Parathyroid adenoma (tissue), 2 donors: Measurements from ENCODE around the gene ALK.

ENCODE experiments used
- H2AFZ ChIP-seq: fragments of 300-600 bp; sonication (generic); one replicate; pipeline ENCODE4 v1.7.0; 2017; ENCODE audit warnings: antibody characterized with exemption, mild to moderate bottlenecking
- H3K27ac ChIP-seq: fragments of 300-600 bp; sonication (generic); one replicate; pipeline ENCODE4 v1.7.0; 2017
- H3K27me3 ChIP-seq: fragments of 300-600 bp; sonication (generic); one replicate; pipeline ENCODE4 v1.7.0; 2017; ENCODE audit warnings: low read length; ENCODE audit not compliant: control insufficient read depth, insufficient read depth
- H3K36me3 ChIP-seq: fragments of 300-600 bp; sonication (generic); one replicate; pipeline ENCODE4 v1.7.0; 2017; ENCODE audit warnings: low read length; ENCODE audit not compliant: control insufficient read depth, insufficient read depth
- H3K4me1 ChIP-seq: fragments of 300-600 bp; sonication (generic); one replicate; pipeline ENCODE4 v1.7.0; 2017; ENCODE audit warnings: control low read depth
- H3K4me2 ChIP-seq: fragments of 300-600 bp; sonication (generic); one replicate; pipeline ENCODE4 v1.7.0; 2017; ENCODE audit warnings: low read length
- H3K4me3 ChIP-seq: fragments of 300-600 bp; sonication (generic); one replicate; pipeline ENCODE4 v1.7.0; 2017; ENCODE audit warnings: low read depth, low read length
- H3K79me2 ChIP-seq: fragments of 300-600 bp; sonication (generic); one replicate; pipeline ENCODE4 v1.7.0; 2017; ENCODE audit warnings: control low read depth
- H3K9ac ChIP-seq: fragments of 300-600 bp; sonication (generic); one replicate; pipeline ENCODE4 v1.7.0; 2017; ENCODE audit warnings: mild to moderate bottlenecking
- H3K9me3 ChIP-seq: fragments of 300-600 bp; sonication (generic); one replicate; pipeline ENCODE4 v1.7.0; 2017; ENCODE audit warnings: low read length; ENCODE audit not compliant: control insufficient read depth
- TF ChIP-seq, protein P1 (sequence below): fragments of 300-600 bp; sonication (generic); IDR thresholded peaks from one replicate; pipeline ENCODE4 v1.7.0; 2017; ENCODE audit warnings: antibody characterized with exemption, mild to moderate bottlenecking
- donor health status: primary hyperparathyroidism.

The ALK gene

DNA sequence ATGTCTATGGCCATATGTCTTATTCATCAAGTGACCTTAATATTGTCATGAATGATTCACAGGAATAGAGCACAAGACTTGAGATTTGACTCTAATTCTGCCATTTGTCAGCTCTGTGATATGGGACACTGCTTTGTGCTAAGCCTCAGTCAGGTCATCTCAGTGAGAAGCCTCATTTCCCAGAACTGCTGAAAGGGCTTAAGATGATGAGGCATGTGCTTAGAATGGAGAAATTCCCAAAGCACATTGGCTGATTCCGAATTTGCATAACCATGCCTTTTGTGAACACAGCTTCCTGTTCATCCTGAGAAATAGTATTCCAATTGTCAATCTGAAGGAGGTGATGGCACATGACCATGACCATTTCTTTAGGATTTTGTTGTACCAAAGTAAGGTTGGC is 218.1 kb downstream of the ALK start:
- H3K27ac ChIP-seq, result no peak overlapping the region
- H3K79me2 ChIP-seq, result no peaks in the 10 kb centered on the region
- no peak overlapping the region for H3K4me3 ChIP-seq
- H3K9ac ChIP-seq, result no peak overlapping the region
- H3K4me2 ChIP-seq, result no peak overlapping the region
- TF ChIP-seq, protein P1, sequence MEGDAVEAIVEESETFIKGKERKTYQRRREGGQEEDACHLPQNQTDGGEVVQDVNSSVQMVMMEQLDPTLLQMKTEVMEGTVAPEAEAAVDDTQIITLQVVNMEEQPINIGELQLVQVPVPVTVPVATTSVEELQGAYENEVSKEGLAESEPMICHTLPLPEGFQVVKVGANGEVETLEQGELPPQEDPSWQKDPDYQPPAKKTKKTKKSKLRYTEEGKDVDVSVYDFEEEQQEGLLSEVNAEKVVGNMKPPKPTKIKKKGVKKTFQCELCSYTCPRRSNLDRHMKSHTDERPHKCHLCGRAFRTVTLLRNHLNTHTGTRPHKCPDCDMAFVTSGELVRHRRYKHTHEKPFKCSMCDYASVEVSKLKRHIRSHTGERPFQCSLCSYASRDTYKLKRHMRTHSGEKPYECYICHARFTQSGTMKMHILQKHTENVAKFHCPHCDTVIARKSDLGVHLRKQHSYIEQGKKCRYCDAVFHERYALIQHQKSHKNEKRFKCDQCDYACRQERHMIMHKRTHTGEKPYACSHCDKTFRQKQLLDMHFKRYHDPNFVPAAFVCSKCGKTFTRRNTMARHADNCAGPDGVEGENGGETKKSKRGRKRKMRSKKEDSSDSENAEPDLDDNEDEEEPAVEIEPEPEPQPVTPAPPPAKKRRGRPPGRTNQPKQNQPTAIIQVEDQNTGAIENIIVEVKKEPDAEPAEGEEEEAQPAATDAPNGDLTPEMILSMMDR, result no peak
- H3K9me3 ChIP-seq, result no peaks in the 10 kb centered on the region
- H3K36me3 ChIP-seq, result no peaks in the 10 kb centered on the region
- H3K4me1 ChIP-seq, result no peaks in the 10 kb centered on the region
- H3K27me3 ChIP-seq, result no peaks in the 10 kb centered on the region
- no peak overlapping the region for H2AFZ ChIP-seq

GRCh38 chr2:29702276-29702675 is 219.1 kb downstream of the ALK start:
- H2AFZ ChIP-seq, result no peak overlapping the region
- no peak overlapping the region for H3K9ac ChIP-seq
- no peaks in the 10 kb centered on the region for H3K27me3 ChIP-seq
- no peaks in the 10 kb centered on the region for H3K36me3 ChIP-seq
- H3K4me3 ChIP-seq, result no peak overlapping the region
- TF ChIP-seq, protein P1, result no peak
- H3K79me2 ChIP-seq, result no peaks in the 10 kb centered on the region
- H3K27ac ChIP-seq, result no peak overlapping the region
- H3K4me2 ChIP-seq, result no peak overlapping the region
- no peaks in the 10 kb centered on the region for H3K9me3 ChIP-seq
- no peaks in the 10 kb centered on the region for H3K4me1 ChIP-seq

- no peaks in the 10 kb centered on the region for H3K9me3 ChIP-seq
- H3K27ac ChIP-seq, result no peak overlapping the region
- H3K79me2 ChIP-seq, result no peaks in the 10 kb centered on the region
- H2AFZ ChIP-seq, result no peak overlapping the region
- no peaks in the 10 kb centered on the region for H3K36me3 ChIP-seq
- H3K4me1 ChIP-seq, result no peaks in the 10 kb centered on the region
- H3K4me2 ChIP-seq, result no peak overlapping the region
- H3K4me3 ChIP-seq, result no peak overlapping the region
- H3K27me3 ChIP-seq, result no peaks in the 10 kb centered on the region
- H3K9ac ChIP-seq, result no peak overlapping the region
- TF ChIP-seq, protein P1, result no peak
Measured at GRCh38 chr2:29700560-29700959, 220.8 kb downstream of the ALK start.

GRCh38 chr2:29699045-29699444 is 222.3 kb downstream of the ALK start:
- TF ChIP-seq, protein P1, result no peak
- H3K27me3 ChIP-seq, result no peaks in the 10 kb centered on the region

GRCh38 chr2:29698216-29698615 is 223.2 kb downstream of the ALK start:
- TF ChIP-seq, protein P1, result no peak
- Histone ChIP-seq H3K27me3 (no peaks in the 10 kb centered on the region), H3K36me3 (no peaks in the 10 kb centered on the region)

More at GRCh38 chr2:29699045-29699444, 222.3 kb downstream of the ALK start:
- Histone ChIP-seq H3K79me2 (no peaks in the 10 kb centered on the region), H3K4me3 (no peak overlapping the region), H3K9me3 (no peaks in the 10 kb centered on the region), H2AFZ (no peak overlapping the region), H3K9ac (no peak overlapping the region), H3K27ac (no peak overlapping the region), H3K36me3 (no peaks in the 10 kb centered on the region), H3K4me1 (no peaks in the 10 kb centered on the region), H3K4me2 (no peak overlapping the region)

More at GRCh38 chr2:29698216-29698615, 223.2 kb downstream of the ALK start:
- Histone ChIP-seq H3K79me2 (no peaks in the 10 kb centered on the region), H3K27ac (no peak overlapping the region), H3K4me2 (no peak overlapping the region), H3K4me3 (no peak overlapping the region), H2AFZ (no peak overlapping the region), H3K9me3 (no peaks in the 10 kb centered on the region), H3K9ac (no peak overlapping the region), H3K4me1 (no peaks in the 10 kb centered on the region)
